ENCODE data around the gene OPTC.
"Not testable (repeated sequence)": the region's sequence is repeated elsewhere in the genome, so short reads cannot be mapped to it uniquely, and the experiment has no call there.

Gene OPTC

DNA sequence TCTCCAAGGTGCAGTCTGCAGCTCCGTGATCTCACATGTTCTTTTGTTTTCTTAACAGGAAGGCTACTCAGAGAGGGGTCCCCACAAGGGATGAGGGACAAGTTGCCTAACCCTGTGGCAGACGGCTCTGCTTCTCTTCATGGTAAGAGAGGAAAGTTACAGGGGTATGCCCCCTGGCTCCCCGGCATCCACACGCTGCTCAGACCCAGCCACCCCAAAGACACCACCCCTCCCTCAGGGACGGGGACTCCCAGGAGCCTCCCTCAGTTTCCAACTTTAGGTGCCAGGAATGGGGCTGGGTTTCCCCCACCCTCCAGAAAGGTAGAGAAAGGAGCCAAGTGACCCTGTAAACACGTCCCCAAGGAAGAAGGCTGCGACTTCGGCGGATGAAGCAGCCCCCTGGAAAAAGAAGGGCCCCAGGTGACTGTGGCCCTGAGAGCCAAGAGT is 19.7 kb downstream of the OPTC start:
- no peak for DNase-seq (ENCODE audit: low read depth in 2 of 3, low spot score in 2 of 3)

- no peak for DNase-seq (ENCODE audit: low read depth in 2 of 3, low spot score in 2 of 3)
Observed at GRCh38 chr1:203516184-203516583, 22.2 kb downstream of the OPTC start.

DNA sequence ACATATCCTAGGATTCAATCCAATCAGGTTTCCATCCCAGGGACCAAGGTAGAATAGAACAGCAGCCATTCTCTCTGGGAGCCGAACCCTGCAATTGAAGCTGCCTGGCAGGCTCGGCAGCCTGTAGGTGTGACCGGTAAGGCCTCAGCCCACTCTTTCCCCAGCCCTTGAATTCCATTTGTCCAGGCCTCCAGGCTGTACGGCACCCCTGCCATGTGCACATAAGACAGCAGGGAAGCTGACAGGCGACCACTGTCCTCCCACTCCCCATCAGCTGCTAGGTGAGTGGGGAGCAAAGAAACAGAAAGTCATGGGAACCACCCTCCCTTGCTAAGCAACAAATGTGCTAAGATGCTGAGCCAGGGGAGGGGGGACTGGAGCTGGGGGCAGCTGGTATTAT is 23.0 kb downstream of the OPTC start:
- no peak for DNase-seq (ENCODE audit: low read depth in 2 of 3, low spot score in 2 of 3)

DNA sequence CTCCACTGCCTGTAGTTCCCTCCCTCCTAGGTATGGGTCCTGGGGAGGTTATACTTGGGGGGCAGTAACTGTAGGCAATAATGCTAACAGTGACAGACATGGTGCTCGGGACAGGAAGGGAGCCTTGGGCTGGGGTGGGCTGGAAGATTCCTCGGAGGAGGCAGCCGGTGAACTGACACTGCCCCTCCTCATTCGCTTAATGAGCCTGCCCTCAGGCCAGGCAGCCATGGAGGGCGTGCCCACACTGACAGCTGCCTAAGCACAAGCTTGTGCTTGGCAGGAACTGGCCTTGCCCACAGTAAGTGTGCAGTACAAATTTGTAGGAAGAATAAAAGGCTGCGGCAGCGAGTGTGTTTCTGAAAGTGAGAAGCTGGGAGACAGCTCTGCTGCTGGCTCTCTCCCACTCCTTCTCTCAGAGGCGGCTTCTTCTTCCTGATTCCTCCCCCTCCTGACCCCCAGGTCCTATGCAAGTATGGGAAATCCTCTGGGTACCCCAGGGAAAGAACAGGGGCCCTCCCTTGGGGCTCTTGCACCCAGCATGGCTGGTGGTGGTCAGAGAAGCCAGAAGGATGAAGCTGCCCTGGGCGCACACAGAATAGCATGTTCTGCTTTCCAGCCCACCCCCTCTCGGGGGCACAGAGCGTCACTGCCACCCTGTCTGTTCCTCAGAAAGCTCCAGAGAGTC is 23.6 kb downstream of the OPTC start:
- DNase-seq (ENCODE audit: low read depth in 2 of 3, low spot score in 2 of 3) = no peak

DNA sequence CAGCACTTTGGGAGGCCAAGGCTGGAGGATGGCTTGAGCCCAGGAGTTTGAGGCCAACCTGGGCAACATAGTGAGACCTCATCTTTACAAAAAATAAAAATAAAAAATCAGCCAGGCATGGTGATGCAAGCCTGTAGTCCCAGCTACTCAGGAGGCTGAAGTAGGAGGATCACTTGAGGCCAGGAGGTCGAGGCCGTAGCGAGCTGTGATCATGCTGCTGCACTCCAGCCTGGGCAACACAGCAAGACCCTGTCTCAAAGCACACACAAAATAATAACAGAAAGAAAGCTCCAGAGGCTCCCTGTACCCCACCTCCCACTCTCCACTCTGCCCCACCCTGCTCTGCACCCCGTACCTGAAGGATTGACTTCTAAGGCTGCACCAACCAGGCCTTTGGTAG is 24.2 kb downstream of the OPTC start:
- DNase-seq (ENCODE audit: low read depth in 2 of 3, low spot score in 2 of 3) = not testable (repeated sequence)

DNA sequence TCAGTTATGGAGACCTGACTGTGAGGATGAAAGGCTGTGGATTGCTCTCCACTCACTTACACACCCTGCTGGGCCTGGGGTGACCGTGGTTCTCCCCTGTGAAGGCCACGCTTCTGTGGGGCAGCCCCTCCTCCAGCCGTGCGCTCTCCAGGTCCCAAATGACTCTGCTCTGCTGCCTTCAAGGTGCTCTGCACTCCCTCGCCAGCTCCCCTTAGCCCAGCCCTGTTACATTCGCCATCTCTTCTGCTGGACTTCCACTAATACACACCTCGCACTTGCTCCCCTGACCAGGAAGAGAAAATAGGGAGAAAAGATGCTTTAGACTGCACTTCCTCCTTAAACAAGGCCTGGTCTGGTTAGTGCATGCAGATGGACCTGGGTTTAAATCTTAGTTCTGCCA is 24.6 kb downstream of the OPTC start:
- DNase-seq (ENCODE audit: low read depth in 2 of 3, low spot score in 2 of 3) = no peak

DNA sequence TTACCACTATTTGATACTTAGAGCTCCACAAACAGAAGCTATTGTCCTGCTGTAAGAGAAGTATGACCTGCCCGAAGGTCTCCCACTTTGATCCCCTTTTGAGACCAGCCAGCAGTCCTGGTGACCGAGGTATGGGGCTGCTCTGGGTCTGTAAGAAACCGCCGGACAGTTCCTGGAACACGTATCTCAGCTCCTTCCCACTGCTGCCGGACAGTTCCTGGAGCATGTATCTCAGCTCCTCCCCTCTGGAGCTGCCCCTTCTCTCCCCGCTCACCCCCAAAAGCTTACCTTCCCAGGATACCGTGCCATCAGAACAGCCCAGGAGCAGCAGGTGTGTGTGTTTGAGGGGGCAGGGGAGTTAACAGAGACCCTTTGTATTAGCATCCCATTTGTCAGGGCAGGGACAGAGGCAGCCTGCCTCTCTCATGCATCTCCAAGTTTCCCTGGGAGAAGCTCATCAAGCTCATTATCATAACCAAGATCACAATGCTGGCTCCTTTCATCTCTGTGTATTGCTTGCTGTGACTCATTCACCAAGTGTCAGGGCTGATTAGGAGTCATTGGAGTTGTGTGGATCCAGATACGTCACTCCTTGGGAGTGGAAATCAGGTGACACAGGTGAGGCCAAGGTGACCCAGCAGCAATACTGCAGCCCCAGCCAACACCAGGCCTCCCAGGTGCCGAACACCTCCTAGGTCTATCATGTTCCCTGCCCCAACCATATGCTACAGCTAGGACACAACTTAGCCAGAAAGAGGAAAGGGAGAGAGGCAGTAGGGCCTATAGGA is 25.3 kb downstream of the OPTC start:
- no peak for DNase-seq (ENCODE audit: low read depth in 2 of 3, low spot score in 2 of 3)

GRCh38 chr1:203519896-203520295 is 25.9 kb downstream of the OPTC start:
- no peak for DNase-seq (ENCODE audit: low read depth in 2 of 3, low spot score in 2 of 3)

DNA sequence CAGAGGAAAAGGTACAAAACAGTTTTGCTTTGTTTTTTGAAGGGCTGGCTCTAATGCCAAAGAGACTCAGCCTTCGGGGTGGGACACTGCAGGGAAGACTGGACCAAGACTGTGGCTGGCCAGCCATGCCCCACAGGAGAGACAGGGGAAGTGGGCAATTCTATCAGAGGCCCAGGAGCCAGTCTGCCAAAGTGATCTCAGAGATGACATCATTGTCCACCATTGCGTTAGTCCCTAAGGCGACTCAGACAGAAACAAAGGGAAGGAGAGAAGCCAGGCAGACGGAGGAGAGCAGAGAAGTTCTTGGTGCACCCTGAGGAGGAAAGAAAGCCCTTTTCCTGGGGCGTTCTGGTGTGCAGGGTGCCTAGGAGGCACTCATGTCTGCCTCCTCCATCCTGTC is 26.4 kb downstream of the OPTC start:
- no peak for DNase-seq (ENCODE audit: low read depth in 2 of 3, low spot score in 2 of 3)

DNA sequence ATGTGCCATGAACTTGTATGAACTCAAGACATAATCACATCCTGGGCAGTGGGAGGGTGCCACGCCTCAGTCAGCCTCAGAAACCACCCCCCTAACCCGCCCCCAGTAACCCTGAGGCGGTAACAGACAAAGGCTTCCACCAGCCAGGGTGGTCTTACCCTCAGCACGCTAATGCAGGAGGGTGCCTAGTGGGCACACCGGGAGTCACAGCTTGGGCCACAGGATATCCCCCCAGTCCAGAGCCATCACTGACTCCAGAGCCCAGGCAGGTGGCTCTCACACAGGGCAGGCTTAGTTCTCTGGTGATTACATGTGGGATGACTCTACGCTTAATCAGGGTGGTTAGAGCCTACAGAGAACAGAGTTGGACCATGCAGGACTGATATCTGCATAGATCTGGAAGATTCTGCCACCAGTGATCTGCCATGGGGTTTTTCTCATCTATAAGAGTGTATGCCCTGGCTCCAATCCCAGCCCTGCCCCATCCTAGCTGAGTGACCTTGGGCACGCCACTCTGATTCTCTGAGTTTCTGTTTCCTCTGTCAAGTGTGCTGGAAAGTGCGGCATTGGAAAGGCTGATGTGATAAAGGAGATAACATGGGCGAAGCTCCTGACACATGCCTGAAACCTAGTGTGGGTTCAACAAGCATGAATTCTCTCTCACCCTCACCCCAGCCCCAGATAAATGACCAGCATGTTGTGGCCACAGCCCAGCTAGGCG is 27.3 kb downstream of the OPTC start:
- no peak for DNase-seq (ENCODE audit: low read depth in 2 of 3, low spot score in 2 of 3)

- no peak for DNase-seq (ENCODE audit: low read depth in 2 of 3, low spot score in 2 of 3)
Observed at GRCh38 chr1:203521812-203522211, 27.9 kb downstream of the OPTC start.

DNA sequence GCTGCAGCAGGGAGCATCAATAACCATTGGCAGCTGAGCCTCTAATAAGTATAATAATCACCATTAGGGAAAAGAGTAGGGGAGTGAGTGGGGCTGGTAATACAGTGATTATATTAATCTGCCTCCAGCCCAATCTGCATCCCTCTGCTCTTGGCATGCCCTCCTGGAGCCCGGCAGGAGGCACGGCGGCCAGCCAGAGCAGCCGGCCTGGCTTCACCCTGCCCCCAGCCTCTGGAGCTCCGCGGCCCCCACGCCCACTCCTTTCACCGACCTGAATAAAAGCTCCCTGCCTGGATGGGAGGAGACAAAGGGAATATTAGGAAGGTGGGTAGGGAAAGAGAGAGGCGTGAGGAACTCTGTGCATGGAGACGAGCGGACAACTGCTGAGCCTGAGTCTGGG is 28.3 kb downstream of the OPTC start:
- no peak for DNase-seq (ENCODE audit: low read depth in 2 of 3, low spot score in 2 of 3)

DNA sequence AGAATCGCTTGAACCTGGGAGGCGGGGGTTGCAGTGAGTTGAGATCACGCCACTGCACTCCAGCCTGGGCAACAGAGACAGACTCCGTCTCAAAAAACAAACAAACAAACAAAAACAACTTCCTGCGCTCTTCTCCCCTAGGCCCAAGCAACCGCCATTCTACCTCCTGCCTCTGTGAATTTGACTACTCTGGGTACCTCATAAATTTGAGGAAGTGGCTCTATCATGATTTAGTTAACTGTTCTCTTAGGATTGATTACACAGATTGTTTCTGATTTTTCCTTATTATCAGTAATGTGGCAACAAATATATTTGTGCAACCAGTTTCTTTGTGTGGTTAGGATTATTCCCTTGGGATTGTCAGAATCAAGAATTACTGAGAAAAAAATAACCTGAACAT is 29.7 kb downstream of the OPTC start:
- DNase-seq (ENCODE audit: low read depth in 2 of 3, low spot score in 2 of 3) = no peak

DNA sequence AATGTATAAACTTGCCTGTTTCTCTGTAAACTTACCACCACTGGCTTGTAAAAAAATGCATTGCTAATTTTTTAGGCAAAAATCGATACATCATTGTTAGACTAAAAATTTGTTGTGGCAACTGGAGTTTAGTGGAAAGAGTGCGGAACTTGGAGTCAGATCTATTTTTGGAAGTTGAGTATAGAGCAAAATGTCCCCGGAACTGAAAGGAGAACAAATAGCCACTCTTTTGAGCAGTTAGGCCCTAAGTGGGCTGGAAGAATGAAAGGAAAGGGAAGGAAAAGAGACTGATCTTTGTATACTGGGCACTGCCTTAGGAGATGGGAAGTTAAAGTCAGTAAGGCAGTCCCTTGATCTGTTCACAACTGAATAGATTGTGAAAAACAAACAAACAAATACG is 30.2 kb downstream of the OPTC start:
- no peak for DNase-seq (ENCODE audit: low read depth in 2 of 3, low spot score in 2 of 3)

DNA sequence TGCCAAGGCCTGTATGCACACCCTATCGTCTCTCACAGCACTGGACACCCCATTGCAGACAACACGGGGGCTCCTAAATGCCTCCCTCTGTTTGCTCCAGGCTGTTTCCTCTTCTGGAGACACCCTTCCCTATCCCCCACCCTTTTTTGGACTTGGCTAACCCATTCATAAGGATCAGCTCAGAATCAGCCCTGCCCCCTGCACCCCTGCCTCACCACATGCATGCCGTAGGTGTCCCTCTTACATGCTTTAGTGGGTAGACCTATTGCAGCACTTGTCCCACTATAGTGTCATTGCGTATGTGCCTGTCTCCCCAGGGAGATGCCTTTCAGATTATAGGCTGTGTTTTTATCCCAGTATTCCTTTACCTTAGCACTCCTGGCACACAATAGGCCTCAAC is 30.9 kb downstream of the OPTC start:
- no peak for DNase-seq (ENCODE audit: low read depth in 2 of 3, low spot score in 2 of 3)

GRCh38 chr1:203525685-203526084 is 31.7 kb downstream of the OPTC start:
- DNase-seq (ENCODE audit: low read depth in 2 of 3, low spot score in 2 of 3) = no peak

GRCh38 chr1:203526130-203526529 is 32.2 kb downstream of the OPTC start:
- no peak for DNase-seq (ENCODE audit: low read depth in 2 of 3, low spot score in 2 of 3)

GRCh38 chr1:203526572-203526971 is 32.6 kb downstream of the OPTC start:
- DNase-seq (ENCODE audit: low read depth in 2 of 3, low spot score in 2 of 3) = no peak

DNA sequence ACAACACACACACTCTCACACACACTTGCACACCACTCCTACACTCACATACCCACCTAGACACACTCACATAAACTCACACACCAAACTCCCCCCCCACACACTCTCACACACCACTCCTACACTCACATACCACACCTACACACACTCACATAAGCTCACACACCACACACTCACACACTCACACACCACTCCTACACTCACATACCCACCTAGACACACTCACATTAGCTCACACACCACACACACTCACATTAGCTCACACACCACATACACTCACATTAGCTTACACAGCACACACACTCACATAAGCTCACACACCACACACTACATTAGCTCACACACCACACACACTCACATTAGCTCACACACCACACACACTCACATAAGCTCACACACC is 33.1 kb downstream of the OPTC start:
- DNase-seq (ENCODE audit: low read depth in 2 of 3, low spot score in 2 of 3) = no peak

DNA sequence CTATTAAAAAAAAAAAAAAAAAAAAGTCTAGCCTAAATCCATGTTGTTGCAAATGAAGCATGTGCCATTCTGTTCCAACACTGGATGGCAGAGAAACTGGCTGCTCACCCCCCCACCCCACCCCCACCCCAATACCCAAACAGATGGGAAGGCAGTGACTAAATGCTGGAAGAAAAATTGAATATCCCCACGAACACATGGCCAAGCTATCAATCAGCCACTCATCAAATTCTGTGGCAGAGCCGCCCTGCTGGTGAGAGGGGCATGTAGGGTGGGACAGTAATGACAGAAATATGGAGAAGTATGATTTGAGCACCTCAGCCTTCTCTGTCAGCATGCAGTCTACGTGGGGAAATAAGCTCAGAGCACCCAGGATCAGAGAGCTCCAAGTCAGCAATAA is 34.1 kb downstream of the OPTC start:
- DNase-seq (ENCODE audit: low read depth in 2 of 3, low spot score in 2 of 3) = no peak

DNA sequence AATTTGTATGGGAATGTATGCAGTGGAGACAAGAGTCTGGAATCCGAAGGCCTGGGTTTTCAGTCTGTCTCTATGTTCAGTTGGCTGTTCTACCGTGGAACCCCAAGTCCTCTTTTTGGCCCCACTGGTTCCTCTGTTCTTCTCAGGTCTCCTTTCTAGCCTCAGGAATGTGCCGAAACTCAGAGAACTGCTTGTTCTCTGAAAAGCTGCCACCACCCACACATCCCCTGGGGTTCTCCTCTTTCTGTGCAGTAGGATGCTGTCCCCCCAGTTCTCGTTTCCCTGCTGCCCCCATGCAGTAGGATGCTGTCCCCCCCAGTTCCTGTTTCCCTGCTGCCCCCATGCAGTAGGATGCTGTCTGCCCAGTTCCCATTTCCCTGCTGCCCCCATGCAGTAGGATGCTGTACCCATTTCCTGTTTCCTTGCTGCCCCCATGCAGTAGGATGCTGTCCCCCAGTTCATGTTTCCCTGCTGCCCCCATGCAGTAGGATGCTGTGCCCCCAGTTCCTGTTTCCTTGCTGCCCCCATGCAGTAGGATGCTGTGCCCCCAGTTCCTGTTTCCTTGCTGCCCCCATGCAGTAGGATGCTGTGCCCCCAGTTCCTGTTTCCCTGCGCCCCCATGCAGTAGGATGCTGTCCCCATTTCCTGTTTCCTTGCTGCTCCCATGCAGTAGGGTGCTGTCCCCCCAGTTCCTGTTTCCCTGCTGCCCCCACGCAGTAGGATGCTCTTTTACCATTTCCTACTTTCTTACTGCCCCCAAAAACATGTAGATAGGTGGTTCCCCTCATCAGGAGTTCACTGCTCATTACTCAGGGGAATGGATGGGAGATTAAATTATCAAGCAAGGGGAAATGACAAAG is 35.3 kb downstream of the OPTC start:
- no peak for DNase-seq (ENCODE audit: low read depth in 2 of 3, low spot score in 2 of 3)
